ENCODE results near the gene PCK1.

The PCK1 gene

DNA sequence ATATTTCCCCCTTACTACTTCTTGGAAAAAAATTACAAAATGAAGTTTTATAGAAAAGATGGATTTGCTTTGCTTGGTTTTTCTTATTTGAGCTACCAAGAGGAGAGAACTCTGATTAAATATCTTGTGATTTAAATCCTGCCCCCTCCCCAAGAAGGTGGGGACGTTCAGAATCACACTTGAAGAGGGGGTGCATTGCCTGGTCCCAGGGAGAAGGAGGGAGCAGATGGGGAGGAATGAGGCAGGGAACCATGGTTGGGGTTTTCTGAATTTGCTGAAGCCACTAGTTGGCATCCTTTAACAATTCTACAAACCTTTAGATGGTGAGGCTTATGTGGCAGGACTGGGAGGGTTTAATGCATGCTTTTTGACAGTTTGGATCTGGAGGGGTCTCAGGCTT lies 5.5 kb downstream of the PCK1 start:
- Histone ChIP-seq H3K36me3 (replicated peaks; ENCODE audit: low read depth, low read length) (no peaks in the 10 kb centered on the region), H3K27me3 (ENCODE audit: low read depth, low read length) (peaks cover 80% of the 10 kb centered on the region), H3K4me3 (ENCODE audit: low read length) (no peak overlapping the region), H3K27ac (ENCODE audit: low read length) (no peak overlapping the region), H3K9me3 (ENCODE audit: insufficient read depth, low read length) (no peaks in the 10 kb centered on the region), H3K9ac (ENCODE audit: low read length) (no peak overlapping the region), H3K4me2 (ENCODE audit: low read length) (no peak overlapping the region), H2AFZ (ENCODE audit: low read depth, low read length) (no peak overlapping the region), H4K20me1 (ENCODE audit: insufficient read depth, low read length) (no peaks in the 10 kb centered on the region), H3K79me2 (ENCODE audit: low read length) (no peaks in the 10 kb centered on the region), H3K4me1 (ENCODE audit: low read length) (no peaks in the 10 kb centered on the region)
- TF ChIP-seq EZH2phosphoT487 (IDR thresholded peaks at IDR 0.05; ENCODE audit: low read depth) = no peak
- TF ChIP-seq, protein P1, sequence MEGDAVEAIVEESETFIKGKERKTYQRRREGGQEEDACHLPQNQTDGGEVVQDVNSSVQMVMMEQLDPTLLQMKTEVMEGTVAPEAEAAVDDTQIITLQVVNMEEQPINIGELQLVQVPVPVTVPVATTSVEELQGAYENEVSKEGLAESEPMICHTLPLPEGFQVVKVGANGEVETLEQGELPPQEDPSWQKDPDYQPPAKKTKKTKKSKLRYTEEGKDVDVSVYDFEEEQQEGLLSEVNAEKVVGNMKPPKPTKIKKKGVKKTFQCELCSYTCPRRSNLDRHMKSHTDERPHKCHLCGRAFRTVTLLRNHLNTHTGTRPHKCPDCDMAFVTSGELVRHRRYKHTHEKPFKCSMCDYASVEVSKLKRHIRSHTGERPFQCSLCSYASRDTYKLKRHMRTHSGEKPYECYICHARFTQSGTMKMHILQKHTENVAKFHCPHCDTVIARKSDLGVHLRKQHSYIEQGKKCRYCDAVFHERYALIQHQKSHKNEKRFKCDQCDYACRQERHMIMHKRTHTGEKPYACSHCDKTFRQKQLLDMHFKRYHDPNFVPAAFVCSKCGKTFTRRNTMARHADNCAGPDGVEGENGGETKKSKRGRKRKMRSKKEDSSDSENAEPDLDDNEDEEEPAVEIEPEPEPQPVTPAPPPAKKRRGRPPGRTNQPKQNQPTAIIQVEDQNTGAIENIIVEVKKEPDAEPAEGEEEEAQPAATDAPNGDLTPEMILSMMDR (IDR thresholded peaks at IDR 0.05; ENCODE audit: low read depth, low read length) = no peak; the same call in 1 of the 2 replicates

DNA sequence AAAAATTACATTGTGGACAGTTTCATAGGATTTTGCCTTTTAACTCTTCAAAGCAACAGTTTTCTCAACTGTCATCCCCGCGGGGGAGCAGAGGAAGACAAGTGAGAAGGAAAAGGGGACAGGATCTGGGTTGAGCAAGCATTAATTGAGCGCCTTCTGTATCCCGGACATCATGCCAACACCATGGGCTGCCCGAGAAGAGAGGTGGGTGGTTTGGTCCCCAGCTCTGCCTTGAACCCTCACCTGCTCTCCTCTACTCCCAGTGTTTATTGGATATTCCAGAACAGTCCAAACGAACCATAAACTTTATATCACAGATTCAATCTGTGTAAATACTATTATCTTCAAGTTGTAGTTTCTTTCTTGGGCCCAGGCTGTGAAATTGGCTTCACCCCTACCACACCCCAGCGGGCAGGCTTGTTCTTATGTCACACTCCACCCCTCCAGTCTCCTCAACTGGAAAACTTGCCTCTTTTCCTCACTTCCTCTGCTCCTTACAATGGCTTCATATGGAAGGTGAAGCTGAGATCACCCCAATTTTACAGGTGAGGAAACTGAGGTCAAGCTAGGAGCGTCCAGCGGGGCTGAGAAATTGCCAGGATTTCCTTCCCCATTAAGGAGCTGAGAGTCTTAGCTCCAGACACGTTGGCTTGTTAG lies 6.0 kb downstream of the PCK1 start:
- Histone ChIP-seq H3K4me1 (ENCODE audit: low read length) (no peaks in the 10 kb centered on the region), H3K9me3 (ENCODE audit: insufficient read depth, low read length) (no peaks in the 10 kb centered on the region), H3K27me3 (ENCODE audit: low read depth, low read length) (peaks cover 74% of the 10 kb centered on the region), H3K4me3 (ENCODE audit: low read length) (no peak overlapping the region), H2AFZ (ENCODE audit: low read depth, low read length) (no peak overlapping the region), H3K27ac (ENCODE audit: low read length) (no peak overlapping the region), H3K79me2 (ENCODE audit: low read length) (no peaks in the 10 kb centered on the region), H3K9ac (ENCODE audit: low read length) (no peak overlapping the region), H4K20me1 (ENCODE audit: insufficient read depth, low read length) (no peaks in the 10 kb centered on the region), H3K4me2 (ENCODE audit: low read length) (no peak overlapping the region), H3K36me3 (replicated peaks; ENCODE audit: low read depth, low read length) (no peaks in the 10 kb centered on the region)
- TF ChIP-seq, protein P1 (IDR thresholded peaks at IDR 0.05; ENCODE audit: low read depth, low read length) = no peak
- TF ChIP-seq EZH2phosphoT487 (IDR thresholded peaks at IDR 0.05; ENCODE audit: low read depth) = no peak

DNA sequence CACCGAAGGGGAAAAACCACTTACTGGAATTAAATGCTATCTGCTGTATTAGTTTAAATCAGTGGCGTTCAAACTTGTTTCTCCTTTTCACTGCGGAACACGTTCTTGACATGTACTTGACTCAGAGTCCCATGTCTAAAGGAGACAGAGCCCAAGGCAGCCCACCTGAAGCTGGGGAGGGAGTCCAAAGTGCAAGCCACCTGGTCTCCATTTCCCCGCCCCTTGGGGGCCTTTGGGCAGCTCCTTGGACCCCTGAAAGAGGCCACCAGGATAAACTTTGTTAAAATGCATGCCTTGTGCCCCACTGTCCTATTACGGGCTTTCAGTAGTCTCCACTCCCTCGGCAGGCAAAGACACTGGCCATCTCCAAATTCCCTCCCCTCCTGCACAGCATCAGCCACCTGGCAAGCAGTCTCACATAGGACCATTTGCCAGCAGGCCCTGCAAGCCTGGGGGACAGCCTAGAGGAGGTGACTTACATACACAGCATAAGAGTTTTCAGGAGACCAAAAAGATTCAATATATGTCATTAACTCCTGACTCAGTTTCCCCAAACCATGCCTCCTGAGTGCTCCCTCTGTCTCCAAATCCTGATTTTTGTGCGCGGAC lies 6.7 kb downstream of the PCK1 start:
- Histone ChIP-seq H3K36me3 (replicated peaks; ENCODE audit: low read depth, low read length) (no peaks in the 10 kb centered on the region), H3K27ac (ENCODE audit: low read length) (no peak overlapping the region), H3K9me3 (ENCODE audit: insufficient read depth, low read length) (no peaks in the 10 kb centered on the region), H3K9ac (ENCODE audit: low read length) (no peak overlapping the region), H3K79me2 (ENCODE audit: low read length) (no peaks in the 10 kb centered on the region), H4K20me1 (ENCODE audit: insufficient read depth, low read length) (no peaks in the 10 kb centered on the region), H3K4me1 (ENCODE audit: low read length) (no peaks in the 10 kb centered on the region), H3K27me3 (ENCODE audit: low read depth, low read length) (peaks cover 73% of the 10 kb centered on the region), H3K4me3 (ENCODE audit: low read length) (no peak overlapping the region), H3K4me2 (ENCODE audit: low read length) (no peak overlapping the region), H2AFZ (ENCODE audit: low read depth, low read length) (no peak overlapping the region)
- no peak for TF ChIP-seq EZH2phosphoT487 (IDR thresholded peaks at IDR 0.05; ENCODE audit: low read depth)
- TF ChIP-seq, protein P1 (IDR thresholded peaks at IDR 0.05; ENCODE audit: low read depth, low read length) = no peak

DNA sequence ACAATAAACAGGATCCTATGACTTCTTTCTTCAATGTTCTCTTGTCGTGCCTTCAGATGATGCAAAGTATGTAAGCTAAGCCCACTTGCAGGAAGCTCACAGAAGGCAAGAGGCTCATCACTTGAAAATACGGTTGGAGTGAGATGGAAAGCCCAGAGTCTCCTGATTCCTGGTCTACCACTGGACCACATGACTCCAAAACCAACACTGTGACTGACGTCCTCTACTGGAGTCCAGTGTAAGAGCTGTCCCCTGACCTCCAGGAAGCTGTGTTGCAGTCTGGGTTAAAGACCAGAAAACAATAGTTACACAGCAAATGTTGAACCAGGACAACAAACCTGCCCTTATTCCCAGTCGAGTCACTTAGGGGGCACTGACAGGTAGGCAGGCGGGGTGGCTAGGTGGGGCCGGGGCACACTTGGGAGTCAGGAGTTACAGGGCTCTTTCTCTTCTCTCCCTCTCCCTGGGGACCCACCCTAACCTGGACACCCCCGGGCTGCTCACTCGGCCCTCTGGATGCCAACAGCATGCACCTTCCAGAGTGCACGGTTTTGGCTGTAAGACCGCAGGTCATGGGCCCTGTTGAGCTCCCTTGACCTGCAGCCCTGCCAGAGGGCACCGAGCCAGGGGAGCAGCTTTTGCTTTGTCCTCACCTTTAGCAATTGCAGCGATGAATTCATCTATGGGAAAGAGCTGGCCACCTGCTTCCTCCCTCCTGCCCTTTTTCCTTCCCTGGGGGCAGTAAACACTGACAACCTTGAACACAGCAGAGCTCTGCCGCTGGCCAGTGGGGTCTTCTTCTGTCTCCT lies 7.4 kb downstream of the PCK1 start:
- no peak overlapping the region for H3K4me2 ChIP-seq (ENCODE audit: low read length)
- no peaks in the 10 kb centered on the region for H4K20me1 ChIP-seq (ENCODE audit: insufficient read depth, low read length)
- no peak overlapping the region for H3K9ac ChIP-seq (ENCODE audit: low read length)
- H2AFZ ChIP-seq (ENCODE audit: low read depth, low read length) = no peak overlapping the region
- H3K9me3 ChIP-seq (ENCODE audit: insufficient read depth, low read length) = no peaks in the 10 kb centered on the region
- no peaks in the 10 kb centered on the region for H3K4me1 ChIP-seq (ENCODE audit: low read length)
- H3K36me3 ChIP-seq (replicated peaks; ENCODE audit: low read depth, low read length) = no peaks in the 10 kb centered on the region
- no peaks in the 10 kb centered on the region for H3K79me2 ChIP-seq (ENCODE audit: low read length)
- H3K4me3 ChIP-seq (ENCODE audit: low read length) = no peak overlapping the region
- H3K27ac ChIP-seq (ENCODE audit: low read length) = no peak overlapping the region
- H3K27me3 ChIP-seq (ENCODE audit: low read depth, low read length) = peaks cover 79% of the 10 kb centered on the region
- no peak for TF ChIP-seq EZH2phosphoT487 (IDR thresholded peaks at IDR 0.05; ENCODE audit: low read depth)
- TF ChIP-seq, protein P1 (IDR thresholded peaks at IDR 0.05; ENCODE audit: low read depth, low read length) = no peak

All from OCI-LY3 (cell line).